8988T (cell line): ENCODE measurements around the gene ANO10.
"Not testable (repeated sequence)": the region's sequence is repeated elsewhere in the genome, so short reads cannot be mapped to it uniquely, and the experiment has no call there.

ENCODE experiments used
- DNase-seq: peaks from one replicate; pipeline ENCODE4 v3.0.0; 2011

Gene ANO10

DNA sequence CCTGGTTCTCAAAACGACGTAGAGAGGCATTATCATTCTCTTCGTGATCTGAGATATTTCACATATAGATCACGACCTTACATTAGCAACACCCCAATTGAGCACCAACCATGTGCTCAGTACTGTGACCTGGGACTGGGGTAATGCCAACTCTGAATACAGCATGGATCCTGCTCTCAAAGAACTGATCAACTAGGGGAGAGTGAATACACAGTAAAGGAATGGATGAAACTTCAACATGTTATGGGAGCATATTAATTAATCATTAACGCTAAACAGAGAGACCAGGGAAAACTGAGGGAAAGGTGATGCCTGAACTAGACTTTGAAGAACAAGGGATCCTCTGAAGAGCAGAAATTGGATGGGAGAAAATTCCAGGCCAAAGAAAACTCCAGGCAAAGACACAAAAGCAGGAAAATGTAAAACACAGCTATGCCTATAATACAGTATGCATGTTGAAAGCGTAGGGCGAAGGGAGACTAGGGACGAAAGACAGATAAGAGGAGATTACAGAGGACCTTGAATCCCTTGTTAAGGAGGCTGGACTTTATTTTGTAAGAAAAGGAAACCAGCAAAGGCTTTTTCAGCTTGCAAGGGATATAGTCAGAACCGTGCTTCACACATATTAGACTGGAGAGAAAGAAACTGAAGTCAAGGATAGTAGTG, 105.7 kb downstream of the ANO10 start:
- DNase-seq: no peak

- DNase-seq: no peak
These were observed 106.4 kb downstream of the ANO10 start for GRCh38 chr3:43515208-43515917.

DNA sequence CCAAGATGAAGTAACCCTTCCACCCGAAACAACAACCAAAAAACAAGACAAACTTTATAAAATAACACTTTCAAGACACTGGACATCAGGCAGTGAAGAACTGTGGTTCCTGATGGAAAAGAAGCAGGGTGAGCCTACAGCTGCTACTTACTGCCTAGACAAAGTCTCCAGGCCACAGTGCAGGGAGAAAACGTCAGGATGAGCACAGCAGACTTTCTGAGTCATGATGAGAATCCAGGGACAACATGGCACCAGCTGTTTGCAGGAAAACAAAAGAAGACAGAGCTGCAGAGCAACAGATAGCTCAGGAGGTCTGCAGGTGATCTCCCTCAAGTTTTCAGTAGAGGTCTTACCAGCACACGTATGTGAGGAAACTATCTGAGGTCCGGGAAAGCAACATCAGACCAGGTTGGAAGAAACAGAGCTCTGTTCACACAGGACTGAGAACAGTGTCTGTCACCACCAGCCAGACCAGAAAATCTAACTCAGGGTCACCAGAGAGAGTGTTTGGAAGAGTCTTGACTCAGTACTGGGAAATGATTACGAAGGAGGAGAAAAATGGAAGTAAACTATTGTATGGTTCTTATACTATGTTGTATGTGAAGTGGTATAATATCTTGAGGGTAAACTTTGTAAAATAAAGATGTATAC, 108.9 kb downstream of the ANO10 start:
- no peak for DNase-seq

- no peak for DNase-seq
These were observed 115.2 kb downstream of the ANO10 start for GRCh38 chr3:43506644-43507043.

DNA sequence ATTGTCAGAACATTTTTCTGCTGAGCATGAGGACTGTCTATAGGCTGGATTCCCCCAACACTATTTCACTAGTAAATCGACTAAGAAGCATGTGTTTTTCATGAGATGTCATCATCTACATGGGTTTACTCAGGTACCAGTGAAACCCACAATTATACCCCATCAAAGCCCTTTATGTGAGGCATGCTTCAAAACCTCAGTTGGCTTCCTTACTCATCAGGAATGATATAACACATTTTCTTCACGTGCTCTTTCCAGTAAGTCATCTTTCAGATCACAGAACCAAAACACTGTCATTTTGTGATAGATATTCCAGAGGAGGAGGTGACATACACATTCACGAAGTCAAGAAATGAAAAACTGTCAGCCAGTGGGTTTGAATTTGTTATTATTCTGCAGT, 116.5 kb downstream of the ANO10 start:
- no peak for DNase-seq

DNA sequence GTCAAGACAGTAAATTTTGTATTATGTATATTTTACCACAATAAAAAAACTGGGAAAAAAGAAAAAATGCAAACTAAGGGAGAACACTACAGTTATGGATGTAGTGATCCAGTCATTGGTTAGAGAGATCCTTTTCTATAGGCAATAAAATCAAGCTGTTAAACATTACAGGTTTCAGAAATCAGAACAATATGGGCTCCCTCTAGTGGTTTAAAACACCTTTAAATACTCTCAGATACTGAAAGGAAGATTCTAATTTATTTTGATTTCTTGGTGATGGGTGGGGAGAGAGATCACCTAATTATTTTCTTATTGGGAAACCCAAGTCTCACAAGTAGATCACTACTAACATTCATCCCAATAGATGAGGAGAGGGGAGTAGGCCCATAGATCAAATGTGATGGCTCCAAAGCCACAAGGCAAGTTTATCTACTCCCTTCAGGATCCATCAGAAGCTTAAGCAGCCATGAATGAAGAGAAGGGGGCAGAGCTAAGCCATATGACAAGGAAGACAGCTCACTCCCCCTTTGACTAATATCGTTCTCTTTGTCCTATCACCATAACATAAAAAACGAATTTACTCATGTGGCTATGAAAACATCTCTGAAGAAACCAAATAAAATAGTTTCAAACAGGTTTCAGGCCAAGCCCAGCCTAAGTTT, 118.6 kb downstream of the ANO10 start:
- no peak for DNase-seq

GRCh38 chr3:43499256-43499655, 122.6 kb downstream of the ANO10 start:
- DNase-seq: no peak

DNA sequence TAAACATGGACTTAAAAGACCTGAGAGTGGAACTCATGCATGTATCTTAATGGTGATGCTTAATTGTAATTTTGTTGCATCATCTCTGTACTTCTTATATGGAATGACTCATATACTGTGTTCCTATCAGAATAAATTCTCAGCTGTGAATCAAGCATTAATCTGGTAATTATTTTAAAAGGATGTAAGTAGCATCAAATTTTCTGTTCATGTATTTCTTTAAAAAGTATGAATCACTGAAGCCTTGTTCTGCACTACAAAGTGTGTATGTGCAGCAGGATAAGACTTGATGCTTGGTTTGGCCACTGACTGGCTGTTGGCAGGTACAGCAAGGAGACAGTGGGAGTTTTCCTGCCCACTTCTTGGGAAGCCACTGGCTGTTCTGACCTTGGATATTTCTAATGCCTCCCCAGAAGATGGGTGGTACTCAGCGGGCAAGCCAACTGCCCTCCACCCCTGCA, 123.9 kb downstream of the ANO10 start:
- DNase-seq: no peak

- DNase-seq: no peak
These were observed 124.4 kb downstream of the ANO10 start for GRCh38 chr3:43497422-43497821.

GRCh38 chr3:43496740-43497375, 125.0 kb downstream of the ANO10 start:
- DNase-seq: no peak

GRCh38 chr3:43492932-43493331, 128.9 kb downstream of the ANO10 start:
- not testable (repeated sequence) for DNase-seq

DNA sequence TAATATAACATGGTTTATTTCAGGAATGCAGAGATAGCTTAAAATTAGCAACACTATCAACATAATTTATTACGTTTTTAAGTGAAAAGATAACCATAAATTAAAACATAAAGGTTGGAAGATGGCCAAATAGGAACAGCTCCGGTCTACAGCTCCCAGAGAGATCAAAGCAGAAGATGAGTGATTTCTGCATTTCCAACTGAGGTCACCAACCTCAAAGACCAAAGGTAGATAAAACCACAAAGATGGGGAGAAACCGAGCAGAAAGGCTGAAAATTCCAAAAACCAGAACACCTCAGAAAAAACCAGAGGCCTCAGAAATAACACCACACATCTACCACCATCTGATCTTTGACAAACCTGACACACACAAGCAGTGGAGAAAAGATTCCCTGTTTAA, 130.0 kb downstream of the ANO10 start:
- not testable (repeated sequence) for DNase-seq

DNA sequence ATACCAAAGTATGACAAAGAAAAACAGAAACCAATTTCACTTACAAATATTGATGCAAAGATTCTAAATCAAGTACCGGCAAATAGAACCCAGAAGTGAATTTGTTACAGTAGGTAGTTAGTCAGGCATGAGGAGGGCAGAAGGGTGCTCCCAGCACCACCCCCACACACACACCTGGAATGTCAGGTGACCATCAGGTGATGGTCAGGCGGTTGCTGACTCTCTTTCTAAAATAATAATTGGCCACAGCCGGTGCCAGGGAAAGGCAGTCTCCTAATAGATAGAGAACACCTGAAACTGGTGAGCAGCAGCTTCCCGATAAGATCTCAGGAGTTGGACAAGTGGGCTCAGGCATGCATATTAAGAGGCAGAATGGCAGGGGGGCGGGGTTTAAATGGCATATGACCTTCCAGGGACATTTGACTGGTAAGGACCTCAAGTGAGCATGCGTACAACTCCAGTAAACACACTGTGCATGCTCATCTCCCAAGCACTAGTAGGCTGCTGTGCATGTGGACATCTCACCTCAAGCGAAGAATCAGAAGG, 131.1 kb downstream of the ANO10 start:
- no peak for DNase-seq

GRCh38 chr3:43489930-43490329, 131.9 kb downstream of the ANO10 start:
- DNase-seq: no peak

DNA sequence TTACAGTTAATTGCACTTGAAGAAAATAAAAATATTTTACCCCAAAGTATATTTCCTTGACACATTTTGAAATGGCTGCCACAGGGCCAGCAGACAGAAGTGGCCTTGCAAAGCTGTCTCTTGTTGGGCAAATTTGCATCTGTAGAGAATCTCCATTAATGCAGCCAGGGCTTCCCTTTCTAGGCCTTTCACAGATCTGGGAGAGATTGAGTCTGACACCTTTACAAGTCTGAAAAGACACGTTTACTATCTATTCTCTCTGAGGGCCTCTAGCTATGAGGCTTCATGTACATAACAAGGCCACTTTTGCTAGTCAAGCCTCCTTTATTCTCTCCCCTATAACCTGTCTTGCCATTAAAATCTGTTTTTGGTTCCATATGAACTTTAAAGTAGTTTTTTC, 135.9 kb downstream of the ANO10 start:
- no peak for DNase-seq

- no peak for DNase-seq
These were observed 136.8 kb downstream of the ANO10 start for GRCh38 chr3:43484926-43485488.

DNA sequence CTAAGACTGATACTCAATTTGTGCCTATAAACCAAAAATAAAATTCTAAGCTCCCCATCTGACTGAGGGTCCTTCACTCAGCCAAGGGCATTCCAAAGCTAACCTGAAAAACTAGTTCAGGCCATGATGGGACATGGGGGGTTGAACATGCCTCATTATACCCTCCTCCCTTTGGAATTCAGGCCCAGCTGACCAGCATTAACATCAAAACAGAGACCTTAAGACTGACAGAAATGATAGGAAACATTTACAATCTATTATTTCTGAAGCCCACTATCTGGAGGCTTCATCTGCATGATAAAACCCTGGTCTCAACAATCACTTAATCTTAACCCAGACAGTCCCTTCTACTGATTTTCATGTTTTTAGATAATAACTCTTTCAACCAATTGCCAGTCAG, 140.4 kb downstream of the ANO10 start:
- no peak for DNase-seq

GRCh38 chr3:43478839-43479238, 143.0 kb downstream of the ANO10 start:
- DNase-seq: not testable (repeated sequence)

DNA sequence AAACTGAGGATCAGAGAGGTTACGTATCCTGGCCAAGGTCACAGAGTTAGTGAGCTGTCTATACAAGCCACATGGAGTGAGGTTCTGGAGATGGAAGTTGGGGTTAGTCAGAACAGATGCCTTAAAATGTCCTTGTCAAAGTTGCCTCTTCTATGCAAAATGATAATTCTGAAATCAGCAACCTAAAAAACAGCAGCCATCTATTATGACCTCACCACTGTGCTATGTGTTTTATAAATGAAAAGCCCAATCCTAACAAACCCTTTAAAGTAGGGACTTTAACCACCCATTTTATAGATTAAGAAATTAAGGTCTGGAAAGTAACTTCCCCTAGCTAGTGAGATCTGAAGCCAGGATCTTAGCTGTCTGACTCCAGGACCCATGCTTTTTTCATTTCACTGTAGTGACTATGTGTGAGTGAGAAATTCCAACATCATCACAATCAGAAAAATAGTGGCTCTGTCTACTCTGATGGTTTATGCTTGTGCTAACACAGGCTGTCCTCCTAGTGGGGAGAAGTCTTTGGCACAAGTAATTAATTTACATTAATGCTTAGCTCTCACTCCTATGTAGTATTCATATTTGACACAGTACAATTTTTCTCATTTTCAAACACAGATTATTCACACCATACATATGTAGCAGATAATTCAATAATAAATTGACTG, 143.6 kb downstream of the ANO10 start:
- DNase-seq: no peak

DNA sequence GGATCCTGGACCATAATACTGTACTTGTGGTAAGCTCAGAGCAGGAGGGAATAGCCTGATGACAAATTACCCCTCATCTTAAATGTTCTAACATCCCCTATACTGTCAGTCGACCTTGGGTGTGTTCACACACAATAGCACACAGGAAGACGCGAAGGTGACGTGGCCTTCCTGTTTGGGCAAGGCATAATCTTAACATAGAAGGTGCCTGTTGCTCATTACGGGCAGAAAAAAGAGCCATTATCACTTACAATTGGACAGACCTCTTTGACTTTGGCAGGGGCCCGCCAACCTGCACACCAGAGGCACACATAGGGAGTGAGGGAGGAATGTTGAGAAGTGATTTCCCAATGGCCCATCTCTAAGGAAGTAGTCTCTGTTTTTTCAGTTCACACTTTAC, 144.2 kb downstream of the ANO10 start:
- no peak for DNase-seq

DNA sequence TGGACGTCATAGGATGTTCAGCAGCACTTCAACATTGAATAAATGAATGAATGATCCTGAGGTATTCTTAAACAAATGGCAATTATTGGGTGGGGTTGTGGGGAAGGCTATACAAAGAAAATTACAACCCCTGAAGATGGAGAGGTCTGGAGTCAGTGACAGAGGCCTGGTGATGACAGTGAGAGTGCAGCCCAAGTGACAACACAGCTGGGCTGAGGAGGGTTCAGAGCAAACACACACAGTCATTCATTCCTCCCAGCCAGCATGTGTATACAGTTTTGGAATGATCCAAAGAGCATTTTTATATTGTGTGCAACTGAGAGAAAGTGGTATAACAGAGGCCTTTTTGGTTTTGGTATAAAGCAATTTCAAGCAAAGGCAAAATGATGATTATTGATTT, 148.1 kb downstream of the ANO10 start:
- DNase-seq: no peak

DNA sequence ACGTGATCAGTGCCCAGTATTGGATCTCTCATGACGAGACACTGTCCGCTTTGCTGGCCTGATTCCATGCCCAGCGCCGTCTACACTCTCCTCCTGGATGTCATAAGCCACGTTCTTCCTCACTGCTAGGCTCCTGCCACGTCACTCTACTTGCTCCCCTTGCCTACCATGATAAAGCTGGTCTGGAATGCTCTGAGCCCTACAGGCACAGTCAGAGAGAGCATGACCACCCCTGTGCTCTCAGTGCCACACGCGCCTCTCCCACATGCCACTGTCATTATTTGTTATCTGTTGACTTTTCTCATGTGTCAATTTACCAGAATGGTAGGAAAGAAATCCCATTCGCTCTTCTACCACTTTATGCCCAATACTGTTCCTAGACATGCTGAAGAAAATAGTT, 148.6 kb downstream of the ANO10 start:
- DNase-seq: no peak
